ENCODE results near the gene CELF5.

Gene CELF5

DNA sequence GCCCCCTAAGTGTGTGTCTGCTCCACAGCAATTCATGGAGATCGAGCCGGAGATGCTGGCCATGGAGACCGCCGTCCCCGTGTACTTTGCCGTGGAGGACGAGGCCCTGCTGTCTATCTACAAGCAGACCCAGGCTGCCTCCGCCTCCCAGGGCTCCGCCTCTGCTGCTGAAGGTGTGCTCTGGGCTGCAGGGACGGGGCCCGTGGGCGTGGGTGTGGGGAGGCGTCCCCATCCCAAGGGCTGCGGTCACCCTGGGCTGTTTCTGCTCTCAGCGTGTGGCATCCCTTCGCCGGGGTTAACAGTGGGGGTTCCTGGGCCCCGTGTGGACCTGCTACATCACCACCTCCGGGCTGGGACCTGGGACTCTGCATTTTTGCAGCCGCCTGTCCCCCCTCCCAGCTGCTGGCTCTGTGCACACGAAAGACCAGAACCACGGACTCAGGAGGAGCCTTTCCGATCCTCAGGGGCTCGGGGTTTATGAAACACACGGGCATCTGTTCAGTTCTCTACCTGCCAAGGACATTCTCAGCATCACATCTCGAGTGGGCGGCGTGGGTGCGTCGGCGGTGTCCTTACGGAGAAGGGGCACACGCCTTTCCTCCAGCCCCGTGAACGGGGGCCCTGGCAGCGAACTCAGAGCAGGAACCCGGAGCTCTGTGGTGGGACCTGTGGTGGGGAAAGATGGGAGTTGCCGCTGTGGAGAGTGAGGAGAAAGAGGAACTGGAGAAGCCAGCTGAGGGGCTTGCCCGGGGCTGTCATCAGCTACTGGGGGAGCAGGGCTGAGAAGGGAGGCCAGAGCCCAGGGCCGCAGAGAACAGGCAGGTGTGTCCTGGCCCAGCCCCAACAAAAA is 31.0 kb upstream of the CELF5 start:
- TF ChIP-seq, protein P1, sequence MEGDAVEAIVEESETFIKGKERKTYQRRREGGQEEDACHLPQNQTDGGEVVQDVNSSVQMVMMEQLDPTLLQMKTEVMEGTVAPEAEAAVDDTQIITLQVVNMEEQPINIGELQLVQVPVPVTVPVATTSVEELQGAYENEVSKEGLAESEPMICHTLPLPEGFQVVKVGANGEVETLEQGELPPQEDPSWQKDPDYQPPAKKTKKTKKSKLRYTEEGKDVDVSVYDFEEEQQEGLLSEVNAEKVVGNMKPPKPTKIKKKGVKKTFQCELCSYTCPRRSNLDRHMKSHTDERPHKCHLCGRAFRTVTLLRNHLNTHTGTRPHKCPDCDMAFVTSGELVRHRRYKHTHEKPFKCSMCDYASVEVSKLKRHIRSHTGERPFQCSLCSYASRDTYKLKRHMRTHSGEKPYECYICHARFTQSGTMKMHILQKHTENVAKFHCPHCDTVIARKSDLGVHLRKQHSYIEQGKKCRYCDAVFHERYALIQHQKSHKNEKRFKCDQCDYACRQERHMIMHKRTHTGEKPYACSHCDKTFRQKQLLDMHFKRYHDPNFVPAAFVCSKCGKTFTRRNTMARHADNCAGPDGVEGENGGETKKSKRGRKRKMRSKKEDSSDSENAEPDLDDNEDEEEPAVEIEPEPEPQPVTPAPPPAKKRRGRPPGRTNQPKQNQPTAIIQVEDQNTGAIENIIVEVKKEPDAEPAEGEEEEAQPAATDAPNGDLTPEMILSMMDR (IDR thresholded peaks at IDR 0.05; ENCODE audit: low read depth, low read length): no peak
- no peaks in the 10 kb centered on the region for H3K9me3 ChIP-seq (ENCODE audit: severe bottlenecking)
- DNase-seq: no peak
- no peak overlapping the region for H3K27ac ChIP-seq
- no peak overlapping the region for H3K4me3 ChIP-seq (ENCODE audit: low read depth, low read length)
- H3K27me3 ChIP-seq (ENCODE audit: insufficient read depth, low read depth, severe bottlenecking): no peaks in the 10 kb centered on the region
- peaks cover 25% of the 10 kb centered on the region for H3K36me3 ChIP-seq

DNA sequence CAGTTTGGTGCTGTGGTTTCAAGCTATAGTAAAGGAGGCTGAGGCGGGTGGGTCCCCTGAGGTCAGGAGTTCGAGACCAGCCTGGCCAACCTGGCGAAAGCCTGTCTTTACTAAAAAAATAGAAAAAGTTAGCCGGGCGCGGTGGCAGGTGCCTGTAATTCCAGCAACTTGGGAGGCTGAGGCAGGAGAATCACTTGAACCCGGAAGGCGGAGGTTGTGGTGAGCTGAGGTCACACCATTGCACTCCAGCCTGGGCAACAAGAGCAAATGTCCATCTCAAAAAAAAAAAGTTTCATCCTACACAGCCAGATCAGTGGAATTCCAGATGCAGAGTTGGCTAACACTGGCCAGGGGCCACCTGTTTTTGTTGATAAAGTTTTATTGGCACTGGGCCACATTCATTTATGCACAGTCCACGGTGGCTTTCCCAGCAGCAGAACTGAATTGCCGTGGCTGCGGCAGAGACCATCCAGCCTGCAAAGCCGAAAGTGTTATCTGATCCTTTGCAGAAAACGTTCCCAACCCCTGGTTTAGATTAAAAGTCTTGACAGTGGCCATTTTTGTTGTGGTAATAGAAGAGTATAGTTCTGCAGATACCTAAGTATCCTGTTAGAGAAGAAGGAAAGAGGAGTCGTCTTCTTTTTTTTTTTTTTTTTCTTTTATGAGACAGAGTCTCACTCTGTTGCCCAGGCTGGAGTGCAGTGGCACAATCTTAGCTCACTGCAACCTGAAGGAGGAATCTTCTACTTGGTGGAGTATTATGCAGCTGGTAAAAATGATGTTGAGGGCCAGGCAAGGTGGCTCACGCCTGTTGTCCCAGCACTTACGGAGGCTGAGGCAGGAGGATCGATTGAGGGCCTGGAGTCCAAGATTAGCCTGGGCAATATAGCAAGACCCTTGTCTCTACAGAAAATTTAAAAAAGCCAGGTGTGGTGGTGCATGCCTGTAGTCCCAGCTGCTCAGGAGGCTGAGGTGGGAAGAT is 30.1 kb upstream of the CELF5 start:
- Histone ChIP-seq H3K27ac (no peak overlapping the region), H3K4me3 (ENCODE audit: low read depth, low read length) (no peak overlapping the region), H3K36me3 (peaks cover 22% of the 10 kb centered on the region), H3K9me3 (ENCODE audit: severe bottlenecking) (no peaks in the 10 kb centered on the region), H3K27me3 (ENCODE audit: insufficient read depth, low read depth, severe bottlenecking) (no peaks in the 10 kb centered on the region)
- TF ChIP-seq, protein P1 (IDR thresholded peaks at IDR 0.05; ENCODE audit: low read depth, low read length): no peak
- no peak for DNase-seq

DNA sequence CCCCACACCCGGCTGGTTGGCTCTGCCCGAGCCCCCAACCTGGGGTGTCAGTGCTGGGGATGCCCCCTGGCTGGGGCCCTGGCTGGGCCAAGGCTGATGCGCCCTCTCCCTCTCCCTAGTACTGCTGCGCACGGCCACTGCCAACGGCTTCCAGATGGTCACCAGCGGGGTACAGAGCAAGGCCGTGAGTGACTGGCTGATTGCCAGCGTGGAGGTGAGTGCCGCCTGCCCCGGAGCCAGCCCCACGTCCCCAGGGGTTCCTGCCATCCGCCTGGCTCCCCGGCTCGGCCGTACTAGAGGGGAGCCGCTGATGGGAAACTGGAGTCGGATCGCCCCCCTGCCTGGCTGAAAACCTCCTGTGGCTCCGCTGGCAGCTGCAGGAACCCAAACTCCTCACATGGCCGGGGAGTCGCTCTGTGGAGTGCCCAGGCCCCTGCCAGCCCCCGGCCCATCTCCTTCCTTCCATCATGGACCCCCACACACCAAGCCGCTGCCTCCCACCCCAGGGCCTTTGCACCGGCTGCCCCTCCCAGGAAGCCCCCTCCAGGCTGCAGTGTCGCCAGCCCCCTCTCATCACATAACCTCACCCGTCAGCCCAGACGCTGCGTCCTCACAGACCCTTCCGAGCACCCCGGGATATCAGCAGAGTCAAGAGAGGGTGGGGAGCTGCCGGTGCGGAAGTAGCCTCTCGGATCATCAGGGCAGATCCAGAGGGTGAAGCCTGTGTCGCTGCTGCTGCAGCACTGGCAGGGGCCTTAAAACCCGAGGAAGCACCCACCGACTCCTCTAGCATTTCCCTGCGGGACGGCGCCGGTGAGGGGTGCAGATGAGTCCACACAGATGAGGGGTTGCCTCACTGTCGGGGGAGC is 28.2 kb upstream of the CELF5 start:
- H3K9me3 ChIP-seq (ENCODE audit: severe bottlenecking): no peaks in the 10 kb centered on the region
- peaks cover 22% of the 10 kb centered on the region for H3K36me3 ChIP-seq
- DNase-seq: no peak
- H3K27me3 ChIP-seq (ENCODE audit: insufficient read depth, low read depth, severe bottlenecking): no peaks in the 10 kb centered on the region
- peak overlapping the region; percentile 54 for H3K27ac ChIP-seq
- no peak overlapping the region for H3K4me3 ChIP-seq (ENCODE audit: low read depth, low read length)
- TF ChIP-seq, protein P1 (IDR thresholded peaks at IDR 0.05; ENCODE audit: low read depth, low read length): no peak

DNA sequence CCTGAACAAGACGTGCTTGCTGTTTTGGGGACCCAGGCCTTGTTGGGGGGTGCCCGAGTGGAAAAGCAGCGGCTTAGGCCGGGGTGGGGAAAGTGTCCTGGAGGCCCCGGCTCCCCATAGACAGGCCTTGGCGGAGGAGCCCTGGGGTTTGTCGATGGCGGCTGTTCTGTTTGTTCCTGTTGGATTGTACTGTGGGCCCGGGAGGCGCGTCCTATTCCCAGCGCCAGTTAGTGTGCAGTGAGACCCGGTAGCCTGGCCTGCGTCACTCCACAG is 27.6 kb upstream of the CELF5 start:
- no peak for DNase-seq
- Histone ChIP-seq H3K4me3 (ENCODE audit: low read depth, low read length) (no peak overlapping the region), H3K27me3 (ENCODE audit: insufficient read depth, low read depth, severe bottlenecking) (no peaks in the 10 kb centered on the region), H3K36me3 (peaks cover 22% of the 10 kb centered on the region), H3K27ac (peak overlapping the region; percentile 54), H3K9me3 (ENCODE audit: severe bottlenecking) (no peaks in the 10 kb centered on the region)
- TF ChIP-seq, protein P1 (IDR thresholded peaks at IDR 0.05; ENCODE audit: low read depth, low read length): no peak

DNA sequence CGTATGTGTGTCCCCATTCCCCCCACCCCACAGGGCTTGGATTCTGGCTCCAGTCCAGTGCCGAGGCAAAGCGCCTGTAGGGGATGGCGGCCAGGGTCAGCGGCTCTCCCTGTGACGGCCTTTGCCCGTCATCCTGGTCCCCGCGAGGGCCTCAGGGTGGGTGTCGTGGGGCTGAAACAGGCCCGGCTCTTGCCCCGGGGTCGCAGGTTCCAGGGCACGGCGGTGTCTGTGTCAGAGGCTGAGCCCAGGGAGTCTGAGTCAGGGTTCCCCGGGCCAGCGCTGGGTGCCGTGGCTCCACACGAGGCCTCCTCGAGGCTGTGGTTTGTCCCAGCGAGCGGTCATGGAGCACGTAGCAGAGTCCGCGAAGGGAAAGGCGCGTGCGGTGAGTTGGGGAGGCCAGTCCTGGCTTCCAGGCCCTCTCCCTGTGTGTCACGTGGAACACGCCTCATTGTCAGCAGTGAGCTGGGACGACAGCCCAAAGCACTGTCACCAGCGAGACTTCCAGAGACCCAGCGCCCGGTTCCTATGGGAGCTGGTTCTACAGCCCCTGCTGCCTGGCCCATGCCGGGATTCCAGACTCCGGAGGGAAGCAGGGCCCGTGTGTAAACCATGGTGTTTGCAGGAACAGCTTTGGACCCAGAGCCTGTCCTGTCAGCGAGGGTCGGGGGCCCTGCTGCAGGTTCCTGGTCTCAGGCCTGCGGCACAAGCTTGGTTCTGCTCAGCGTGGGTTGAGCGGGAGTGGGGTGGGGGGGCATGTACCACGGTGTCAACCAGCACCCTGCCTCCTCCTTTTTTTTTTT is 25.4 kb upstream of the CELF5 start:
- TF ChIP-seq, protein P1 (IDR thresholded peaks at IDR 0.05; ENCODE audit: low read depth, low read length): no peak
- no peak overlapping the region for H3K27ac ChIP-seq
- H3K9me3 ChIP-seq (ENCODE audit: severe bottlenecking): no peaks in the 10 kb centered on the region
- DNase-seq: no peak
- H3K27me3 ChIP-seq (ENCODE audit: insufficient read depth, low read depth, severe bottlenecking): no peaks in the 10 kb centered on the region
- H3K4me3 ChIP-seq (ENCODE audit: low read depth, low read length): no peak overlapping the region
- peaks cover 23% of the 10 kb centered on the region for H3K36me3 ChIP-seq

Measured in WERI-Rb-1 (cell line).